ENCODE data around the gene RGS21.

RGS21 gene

DNA sequence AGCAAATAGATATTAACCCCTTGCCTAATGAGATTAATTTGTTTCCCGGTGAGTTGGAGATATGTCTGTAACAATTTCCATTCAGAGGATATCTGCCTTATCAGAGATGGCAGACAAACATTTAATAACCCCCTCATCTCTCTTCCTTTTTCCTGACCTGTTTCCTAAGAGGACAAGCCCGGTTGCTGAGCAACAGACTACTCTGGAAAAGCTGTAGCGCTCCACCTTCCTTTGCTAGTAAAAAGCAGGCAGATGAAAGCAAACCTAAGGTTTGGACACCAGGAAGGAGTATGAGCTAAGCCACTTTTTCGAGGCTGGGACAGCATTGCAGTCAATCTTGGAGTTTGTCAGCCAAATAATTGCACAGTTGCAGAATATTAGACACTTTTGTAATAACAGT lies 82.4 kb downstream of the RGS21 start:
- in situ Hi-C loops (cut with MboI; ENCODE audit: low sequenced_read_pairs), result no loop called here
- Histone ChIP-seq H3K36me3 (replicated peaks) (no peaks in the 10 kb centered on the region), H3K4me1 (no peaks in the 10 kb centered on the region), H3K27me3 (ENCODE audit: low read depth) (no peaks in the 10 kb centered on the region), H3K4me3 (no peak overlapping the region), H3K9me3 (no peaks in the 10 kb centered on the region)
- no peak for DNase-seq (ENCODE audit: low spot score in 2 of 2)

DNA sequence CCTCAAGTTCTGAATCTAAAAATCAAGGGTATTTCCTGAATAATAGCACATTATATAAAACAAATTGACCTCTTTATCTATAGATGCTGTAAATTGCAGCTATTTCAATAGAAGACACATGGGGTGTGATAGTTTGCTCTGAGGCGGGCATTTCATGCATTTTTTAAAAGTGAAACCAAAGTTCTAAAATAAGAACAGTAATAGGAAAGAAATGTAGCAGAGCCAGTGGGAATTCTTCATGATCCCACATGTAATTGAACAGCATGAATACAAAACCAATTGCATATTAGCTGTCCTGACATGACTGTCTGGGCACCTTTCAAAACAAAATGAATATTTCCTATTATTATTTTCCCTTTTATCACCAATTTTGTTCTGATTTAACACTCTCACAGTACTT lies 85.0 kb downstream of the RGS21 start:
- in situ Hi-C loops (cut with MboI; ENCODE audit: low sequenced_read_pairs), result no loop called here
- Histone ChIP-seq H3K4me3 (no peak overlapping the region), H3K27me3 (ENCODE audit: low read depth) (no peaks in the 10 kb centered on the region), H3K9me3 (no peaks in the 10 kb centered on the region), H3K36me3 (replicated peaks) (no peaks in the 10 kb centered on the region), H3K4me1 (no peaks in the 10 kb centered on the region)
- no peak for DNase-seq (ENCODE audit: low spot score in 2 of 2)

DNA sequence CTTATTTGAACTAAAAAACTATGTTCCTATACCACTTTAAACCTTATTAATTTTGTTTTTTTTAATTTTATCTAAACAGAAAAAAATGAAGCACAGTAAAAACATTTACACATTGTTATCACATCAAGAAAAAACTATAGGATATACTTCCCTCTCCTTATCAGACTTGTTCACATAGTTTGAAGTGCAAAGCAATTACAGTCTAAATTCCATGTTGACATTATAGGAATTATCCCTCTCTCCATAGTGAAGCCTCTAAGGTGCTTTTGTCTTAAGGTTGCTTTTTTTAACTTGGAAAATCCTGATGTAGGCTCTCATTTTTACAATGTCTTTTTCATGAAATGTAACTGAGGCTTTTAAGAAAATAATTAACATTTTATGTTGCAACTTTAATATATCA lies 85.8 kb downstream of the RGS21 start:
- DNase-seq (ENCODE audit: low spot score in 2 of 2), result no peak
- in situ Hi-C loops (cut with MboI; ENCODE audit: low sequenced_read_pairs), result no loop called here
- H3K27me3 ChIP-seq (ENCODE audit: low read depth), result no peaks in the 10 kb centered on the region
- no peaks in the 10 kb centered on the region for H3K4me1 ChIP-seq
- H3K9me3 ChIP-seq, result no peaks in the 10 kb centered on the region
- H3K4me3 ChIP-seq, result no peak overlapping the region
- no peaks in the 10 kb centered on the region for H3K36me3 ChIP-seq (replicated peaks)

DNA sequence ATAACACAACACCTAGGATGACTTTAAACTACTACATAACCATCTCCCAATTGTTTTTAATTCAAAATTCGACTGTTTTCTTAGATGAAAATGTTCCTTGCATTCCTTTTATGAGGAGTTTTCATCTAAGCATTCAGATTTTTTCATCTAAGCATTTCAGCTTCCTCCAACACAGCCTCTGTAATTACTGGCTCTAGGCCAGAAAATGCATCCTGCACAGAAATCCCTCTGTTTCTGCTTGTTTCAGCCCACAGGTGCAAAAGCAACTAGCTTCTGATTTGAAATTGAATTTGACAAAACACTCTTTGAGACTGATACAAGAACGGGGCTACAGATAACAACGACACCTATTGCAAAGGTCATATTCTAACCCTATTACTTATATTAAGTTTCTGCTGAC lies 90.4 kb downstream of the RGS21 start:
- no peaks in the 10 kb centered on the region for H3K36me3 ChIP-seq (replicated peaks)
- no peaks in the 10 kb centered on the region for H3K4me1 ChIP-seq
- no peaks in the 10 kb centered on the region for H3K9me3 ChIP-seq
- no peaks in the 10 kb centered on the region for H3K27me3 ChIP-seq (ENCODE audit: low read depth)
- no peak for DNase-seq (ENCODE audit: low spot score in 2 of 2)
- no peak overlapping the region for H3K4me3 ChIP-seq
- in situ Hi-C loops (cut with MboI; ENCODE audit: low sequenced_read_pairs), result no loop called here
